Upper lobe of left lung (tissue), 6 donors: ENCODE measurements around the gene PPP1R15B. TPM values are rescaled to one million over a fixed set of nuclear protein-coding genes. Genes with fewer than 3 reads are reported as not detected.

Source experiments
- ATAC-seq, 2 donors: fragments of 200-7000 bp; cut with Tn5 transposase; one replicate each; pipeline ENCODE4 v1.9.1; 2022; ENCODE audit warnings: mild to moderate bottlenecking in 2 of 2, moderate library complexity in 2 of 2; ENCODE audit not compliant: low FRiP score in 2 of 2
- DNase-seq, 2 donors: peaks; one replicate each; pipeline ENCODE4 v3.0.0-alpha.2; 2019 to 2020
- H3K27ac ChIP-seq, 4 donors: fragments of 200-600 bp; sonication (generic); one replicate each; pipeline ENCODE4 v1.5.1; 2016 to 2019
- H3K27me3 ChIP-seq, 4 donors: fragments of 200-600 bp; sonication (generic); one replicate each; pipeline ENCODE4 v1.5.1; 2017 to 2019
- H3K36me3 ChIP-seq, 4 donors: fragments of 200-600 bp; sonication (generic); one replicate each; pipeline ENCODE4 v1.5.1; 2016 to 2019
- H3K4me1 ChIP-seq, 4 donors: fragments of 200-600 bp; sonication (generic); one replicate each; pipeline ENCODE4 v1.5.1; 2018 to 2019
- H3K4me3 ChIP-seq, 4 donors: fragments of 200-600 bp; sonication (generic); one replicate each; pipeline ENCODE4 v1.5.1; 2017 to 2019; ENCODE audit warnings: mild to moderate bottlenecking in 2 of 4, moderate library complexity in 1 of 4
- H3K9me3 ChIP-seq, 4 donors: fragments of 200-600 bp; sonication (generic); one replicate each; pipeline ENCODE4 v1.5.1; 2018 to 2019
- EP300 ChIP-seq, 4 donors: sonication (generic); formaldehyde crosslinking; IDR thresholded peaks; one replicate each; pipeline ENCODE4 v1.5.1; 2017; ENCODE audit warnings: antibody characterized with exemption in 4 of 4, control low read depth in 2 of 4
- POLR2A ChIP-seq, 4 donors: fragments of 450-650 bp; IDR thresholded peaks; one replicate each; pipeline ENCODE4 v1.5.1; 2016 to 2017; ENCODE audit warnings: antibody characterized with exemption in 4 of 4, mild to moderate bottlenecking in 2 of 4
- POLR2AphosphoS5 ChIP-seq, 2 donors: sonication (generic); formaldehyde crosslinking; IDR thresholded peaks; one replicate each; pipeline ENCODE4 v1.5.1; 2017; ENCODE audit warnings: antibody characterized with exemption in 2 of 2
- WGBS, 2 donors: methylation state at CpG; one replicate each; pipeline ENCODE4 v1.1.5; 2017 to 2018; 5-methylcytosine and 5-hydroxymethylcytosine counted together
- total RNA-seq, 6 donors: library from RNA; depleted of rRNA in 4 of 6; stranded (reverse); fragments of >200 nt in 4 of 6; gene quantifications; one replicate each; pipeline versions ENCODE4 v1.1.0 to v1.2.1, GENCODE V29; 2016 to 2021
- TF ChIP-seq, protein P1 (sequence below), 6 experiments: fragments of 450-650 bp in 4 of 6; fragments of 200-600 bp in 2 of 6; sonication (generic) in 2 of 6; IDR thresholded peaks; one replicate each; pipeline ENCODE4 v1.5.1; 2016 to 2019; ENCODE audit warnings: antibody characterized with exemption in 6 of 6
- donor health status: DM: no; HTN: no; CAD: no; lungs with moderate emphysema.
- donor health status: DM: no; HTN: yes; CAD: no; lungs with severe emphysema.

The PPP1R15B gene
- total RNA-seq, 6 donors from 2014 or later: 30.4 to 67.8 (median 44.2) TPM

DNA sequence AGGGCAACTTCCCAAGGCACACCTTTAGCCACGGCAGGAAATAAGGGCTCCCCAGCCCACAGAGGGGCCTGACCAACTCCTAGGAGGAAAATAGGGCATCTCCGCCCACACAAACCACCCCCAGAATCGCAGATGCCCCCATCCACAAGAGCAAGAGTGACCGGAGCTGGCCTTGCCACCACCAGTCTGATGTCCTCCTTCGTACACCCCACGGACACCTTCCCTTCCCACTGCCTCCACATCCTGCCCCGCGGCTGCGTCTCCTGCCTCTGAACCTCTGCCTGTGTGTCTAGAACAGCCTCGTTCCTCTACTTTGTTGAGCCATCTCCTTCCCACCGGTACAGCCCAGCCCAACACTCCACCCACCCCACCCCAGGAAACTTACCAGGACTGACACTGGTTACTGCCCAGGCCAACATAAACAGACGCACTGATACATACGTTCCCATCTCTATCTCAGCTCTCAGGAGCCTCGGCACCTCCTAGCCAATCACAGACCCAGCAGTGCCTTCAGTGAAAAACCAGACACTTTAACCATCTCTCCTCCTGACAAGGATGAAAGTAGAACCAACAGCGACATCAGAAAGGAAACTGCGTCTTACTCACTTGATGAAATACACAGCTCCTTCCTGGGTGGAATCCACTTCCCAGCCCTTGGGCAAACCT is 44.3 kb downstream of the PPP1R15B start:
- 80 to 81% methylated on average over 15 to 16 of the region's 16 CpGs for WGBS, 2 donors
- Histone ChIP-seq H3K27me3 (no peaks in the 10 kb centered on the region), H3K36me3 (no peaks in the 10 kb centered on the region), H3K4me3 (no peak overlapping the region), H3K27ac (no peak overlapping the region), H3K9me3 (no peaks in the 10 kb centered on the region), H3K4me1 (peaks cover 5 to 15% (median 10%) of the 10 kb centered on the region in 4 donors)
- TF ChIP-seq POLR2AphosphoS5 (IDR thresholded peaks at IDR 0.05) (no peak), EP300 (IDR thresholded peaks at IDR 0.05) (no peak), POLR2A (IDR thresholded peaks at IDR 0.05) (no peak)
- TF ChIP-seq, protein P1, sequence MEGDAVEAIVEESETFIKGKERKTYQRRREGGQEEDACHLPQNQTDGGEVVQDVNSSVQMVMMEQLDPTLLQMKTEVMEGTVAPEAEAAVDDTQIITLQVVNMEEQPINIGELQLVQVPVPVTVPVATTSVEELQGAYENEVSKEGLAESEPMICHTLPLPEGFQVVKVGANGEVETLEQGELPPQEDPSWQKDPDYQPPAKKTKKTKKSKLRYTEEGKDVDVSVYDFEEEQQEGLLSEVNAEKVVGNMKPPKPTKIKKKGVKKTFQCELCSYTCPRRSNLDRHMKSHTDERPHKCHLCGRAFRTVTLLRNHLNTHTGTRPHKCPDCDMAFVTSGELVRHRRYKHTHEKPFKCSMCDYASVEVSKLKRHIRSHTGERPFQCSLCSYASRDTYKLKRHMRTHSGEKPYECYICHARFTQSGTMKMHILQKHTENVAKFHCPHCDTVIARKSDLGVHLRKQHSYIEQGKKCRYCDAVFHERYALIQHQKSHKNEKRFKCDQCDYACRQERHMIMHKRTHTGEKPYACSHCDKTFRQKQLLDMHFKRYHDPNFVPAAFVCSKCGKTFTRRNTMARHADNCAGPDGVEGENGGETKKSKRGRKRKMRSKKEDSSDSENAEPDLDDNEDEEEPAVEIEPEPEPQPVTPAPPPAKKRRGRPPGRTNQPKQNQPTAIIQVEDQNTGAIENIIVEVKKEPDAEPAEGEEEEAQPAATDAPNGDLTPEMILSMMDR (IDR thresholded peaks at IDR 0.05): no peak
- ATAC-seq: no peak
- no peak for DNase-seq

DNA sequence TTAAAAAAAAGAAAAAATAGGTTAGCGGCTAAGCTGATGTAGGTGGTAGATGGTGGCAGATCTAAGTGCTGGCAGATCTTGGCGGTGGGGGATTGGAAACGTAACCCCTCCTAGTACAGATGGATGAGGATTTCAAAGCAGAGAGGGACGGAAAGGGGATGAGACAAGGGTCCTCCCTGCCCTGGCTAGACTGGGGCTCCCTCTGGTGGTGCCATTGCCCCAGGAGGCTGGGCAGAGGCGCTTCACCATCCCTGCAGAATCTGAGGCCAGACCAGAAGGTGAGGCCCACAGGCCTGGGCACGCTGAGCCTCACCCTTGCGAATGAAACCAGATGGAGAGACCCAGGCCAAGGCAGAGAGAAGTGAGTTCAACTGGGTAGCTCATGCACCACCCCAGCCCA is 44.9 kb downstream of the PPP1R15B start:
- Histone ChIP-seq H3K27me3 (no peaks in the 10 kb centered on the region), H3K4me3 (no peak overlapping the region), H3K36me3 (no peaks in the 10 kb centered on the region), H3K9me3 (no peaks in the 10 kb centered on the region), H3K27ac (no peak overlapping the region), H3K4me1 (peaks cover 5 to 15% (median 10%) of the 10 kb centered on the region in 4 donors)
- DNase-seq (no peak), ATAC-seq (no peak)
- no peak for TF ChIP-seq POLR2AphosphoS5 (IDR thresholded peaks at IDR 0.05)
- no peak for TF ChIP-seq EP300 (IDR thresholded peaks at IDR 0.05)
- no peak for TF ChIP-seq POLR2A (IDR thresholded peaks at IDR 0.05)
- TF ChIP-seq, protein P1 (IDR thresholded peaks at IDR 0.05): no peak
- 84 to 85% methylated on average over 4 to 7 of the region's 7 CpGs for WGBS, 2 donors

DNA sequence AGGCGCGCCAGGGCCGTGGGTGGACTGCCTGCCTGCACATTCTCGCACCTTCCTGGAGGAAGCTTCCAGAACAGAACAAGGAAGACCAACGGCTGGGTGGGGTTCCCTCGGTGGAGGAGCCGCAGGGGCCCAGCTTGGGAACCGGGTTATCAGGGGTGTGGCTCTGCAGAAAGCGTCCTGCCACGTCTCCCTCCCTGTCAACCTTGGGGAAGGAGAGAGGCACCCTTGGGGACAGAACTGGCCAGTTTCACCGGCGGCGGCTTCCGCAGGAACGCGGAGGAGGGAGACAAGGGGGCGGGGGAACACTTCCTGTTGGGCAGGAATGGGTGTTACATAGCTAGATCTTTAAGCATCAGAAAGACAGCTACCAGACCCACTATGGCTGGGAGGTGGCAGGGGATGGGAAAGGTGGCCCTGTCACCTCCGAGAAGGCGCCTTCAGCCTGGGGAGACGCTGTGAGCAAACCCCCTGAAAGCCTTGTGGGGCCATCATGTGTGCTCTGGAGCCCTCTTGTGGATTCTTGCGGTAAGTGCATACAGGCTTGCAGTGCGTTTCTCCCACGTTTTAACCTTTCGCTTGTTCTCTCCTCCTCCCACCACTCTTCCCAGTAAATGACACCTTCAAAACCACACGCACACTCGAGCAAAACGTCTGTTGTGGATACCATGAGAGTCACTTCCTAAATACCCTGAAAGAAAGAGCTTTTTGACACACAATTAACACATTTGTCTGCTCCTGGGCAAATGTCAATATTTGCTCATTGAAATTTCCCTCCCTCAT is 48.1 kb downstream of the PPP1R15B start:
- peak; percentile 78 to 87 for DNase-seq
- H3K27ac ChIP-seq: peak overlapping the region in 3 of 4 donors; percentile 2 to 68 (median 18)
- peaks cover 7 to 19% (median 12%) of the 10 kb centered on the region in 4 donors for H3K4me1 ChIP-seq
- peak; percentile 87 to 92 for ATAC-seq
- no peaks in the 10 kb centered on the region for H3K9me3 ChIP-seq
- H3K36me3 ChIP-seq: no peaks in the 10 kb centered on the region
- no peaks in the 10 kb centered on the region for H3K27me3 ChIP-seq
- 0% methylated on average over 19 to 27 of the region's 27 CpGs for WGBS, 2 donors
- H3K4me3 ChIP-seq: peak overlapping the region; percentile 18 to 50 (median 41)
- TF ChIP-seq POLR2AphosphoS5 (IDR thresholded peaks at IDR 0.05) (no peak), EP300 (IDR thresholded peaks at IDR 0.05) (no peak), POLR2A (IDR thresholded peaks at IDR 0.05) (peak in 1 of 4 donors; percentile 26)
- TF ChIP-seq, protein P1 (IDR thresholded peaks at IDR 0.05): peak; percentile 92 to 97 (median 95)

DNA sequence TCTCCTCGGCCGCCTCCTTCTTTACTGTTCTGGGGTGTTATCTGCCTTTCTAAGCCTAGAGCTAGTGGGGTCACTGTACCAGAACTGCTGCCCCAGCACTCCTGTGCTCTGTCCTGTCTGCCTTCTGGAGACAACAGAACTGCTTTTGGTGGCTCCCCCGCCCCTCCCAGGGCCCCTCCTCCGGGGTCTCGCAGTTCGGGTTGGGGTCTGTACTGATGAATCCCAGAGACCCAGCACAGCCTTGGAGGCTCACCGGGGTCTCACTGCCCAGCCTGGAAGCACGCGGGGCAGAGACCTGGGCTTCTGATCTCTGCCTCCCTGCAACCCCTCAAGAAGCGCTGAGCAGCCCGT is 48.7 kb downstream of the PPP1R15B start:
- ATAC-seq: no peak
- no peak for TF ChIP-seq POLR2A (IDR thresholded peaks at IDR 0.05)
- no peak for TF ChIP-seq POLR2AphosphoS5 (IDR thresholded peaks at IDR 0.05)
- TF ChIP-seq EP300 (IDR thresholded peaks at IDR 0.05): no peak
- TF ChIP-seq, protein P1 (IDR thresholded peaks at IDR 0.05): no peak
- Histone ChIP-seq H3K27me3 (no peaks in the 10 kb centered on the region), H3K9me3 (no peaks in the 10 kb centered on the region), H3K27ac (peak overlapping the region in 3 of 4 donors; percentile 2 to 68 (median 18)), H3K4me3 (peak overlapping the region; percentile 18 to 50 (median 41)), H3K36me3 (no peaks in the 10 kb centered on the region), H3K4me1 (peaks cover 7 to 19% (median 12%) of the 10 kb centered on the region in 4 donors)
- WGBS, 2 donors: 46 to 53% methylated on average over 6 to 11 of the region's 11 CpGs
- DNase-seq: no peak
